22Rv1 (cell line): ENCODE data around the gene MIEN1.

Experiments
- CTCF ChIP-seq: fragments of 450-650 bp; IDR thresholded peaks from 2 replicates; pipeline ENCODE4 v1.5.1; 2017; ENCODE audit warnings: mild to moderate bottlenecking
- ZFX ChIP-seq: fragments of 450-650 bp; IDR thresholded peaks from 2 replicates; pipeline ENCODE4 v1.6.1; 2017; ENCODE audit warnings: antibody characterized with exemption, borderline replicate concordance

GRCh38 chr17:39679521-39680192, 50.7 kb downstream of the MIEN1 start:
- TF ChIP-seq CTCF (no peak), ZFX (no peak)
